H9 (cell line): Measurements from ENCODE around the gene PLN. TPM values are rescaled to one million over a fixed set of nuclear protein-coding genes. Genes with fewer than 3 reads are reported as not detected.

Experiments
- DNase-seq: peaks from one replicate; pipeline ENCODE4 v3.0.0-alpha.2; 2017
- H2AFZ ChIP-seq: one replicate; pipeline ENCODE4 v1.6.1; 2013; ENCODE audit warnings: mild to moderate bottlenecking, low read length, control low read depth, moderate library complexity
- H2AK5ac ChIP-seq: 2 replicates; pipeline ENCODE4 v1.6.1; 2013; ENCODE audit warnings: low read length, control low read depth, mixed read lengths; ENCODE audit not compliant: insufficient read length
- H2BK120ac ChIP-seq: one replicate; pipeline ENCODE4 v1.6.1; 2013; ENCODE audit warnings: low read depth, mild to moderate bottlenecking, low read length, control low read depth, inconsistent platforms; ENCODE audit not compliant: poor library complexity, severe bottlenecking
- H2BK12ac ChIP-seq: 2 replicates; pipeline ENCODE4 v1.6.1; 2013; ENCODE audit warnings: low read length, control low read depth, mixed read lengths, low read depth; ENCODE audit not compliant: insufficient read length
- H2BK15ac ChIP-seq: 2 replicates; pipeline ENCODE4 v1.6.1; 2013; ENCODE audit warnings: low read depth, low read length, control low read depth
- H2BK20ac ChIP-seq: one replicate; pipeline ENCODE4 v1.6.1; 2013; ENCODE audit warnings: low read depth, mild to moderate bottlenecking, low read length, control low read depth, inconsistent platforms; ENCODE audit not compliant: poor library complexity, severe bottlenecking
- H2BK5ac ChIP-seq: 2 replicates; pipeline ENCODE4 v1.6.1; 2013; ENCODE audit warnings: low read length, control low read depth, mixed read lengths; ENCODE audit not compliant: insufficient read length
- H3K14ac ChIP-seq: 2 replicates; pipeline ENCODE4 v1.6.1; 2013; ENCODE audit warnings: low read length, control low read depth; ENCODE audit not compliant: insufficient read depth
- H3K18ac ChIP-seq: 2 replicates; pipeline ENCODE4 v1.6.1; 2013; ENCODE audit warnings: low read depth, mild to moderate bottlenecking, mixed read lengths, low read length, control low read depth; ENCODE audit not compliant: insufficient read length
- H3K23ac ChIP-seq: 2 replicates; pipeline ENCODE4 v1.6.1; 2013; ENCODE audit warnings: low read length, control low read depth, mixed read lengths, low read depth; ENCODE audit not compliant: insufficient read length
- H3K23me2 ChIP-seq: 2 replicates; pipeline ENCODE4 v1.6.1; 2013; ENCODE audit warnings: low read depth, mild to moderate bottlenecking, mixed read lengths, low read length, control low read depth; ENCODE audit not compliant: insufficient read length, poor library complexity, severe bottlenecking
- H3K27ac ChIP-seq: 2 replicates; pipeline ENCODE4 v1.5.1; 2013; ENCODE audit warnings: low read length, control low read depth, mixed read lengths, low read depth; ENCODE audit not compliant: insufficient read length
- H3K27me3 ChIP-seq: 2 replicates; pipeline ENCODE4 v1.6.1; 2013; ENCODE audit warnings: low read length, control low read depth, inconsistent platforms; ENCODE audit not compliant: insufficient read depth
- H3K4ac ChIP-seq: 2 replicates; pipeline ENCODE4 v1.6.1; 2013; ENCODE audit warnings: low read depth, mild to moderate bottlenecking, control low read depth, inconsistent platforms, low read length, moderate library complexity
- H3K4me1 ChIP-seq: 2 replicates; pipeline ENCODE4 v1.6.1; 2013; ENCODE audit warnings: low read length, control low read depth, inconsistent platforms; ENCODE audit not compliant: insufficient read depth
- H3K4me2 ChIP-seq: 2 replicates; pipeline ENCODE4 v1.6.1; 2013; ENCODE audit warnings: low read length, control low read depth, mixed read lengths; ENCODE audit not compliant: insufficient read length, insufficient read depth
- H3K56ac ChIP-seq: 2 replicates; pipeline ENCODE4 v1.6.1; 2013; ENCODE audit warnings: low read depth, mild to moderate bottlenecking, mixed read lengths, low read length, control low read depth; ENCODE audit not compliant: insufficient read length
- H3K79me1 ChIP-seq: 2 replicates; pipeline ENCODE4 v1.6.1; 2013; ENCODE audit warnings: low read depth, mild to moderate bottlenecking, moderate library complexity, low read length, control low read depth, inconsistent platforms; ENCODE audit not compliant: insufficient read depth, poor library complexity, severe bottlenecking
- H3K79me2 ChIP-seq: 2 replicates; pipeline ENCODE4 v1.6.1; 2013; ENCODE audit warnings: low read length, control low read depth, inconsistent platforms; ENCODE audit not compliant: insufficient read depth
- H3K9ac ChIP-seq: 2 replicates; pipeline ENCODE4 v1.6.1; 2013; ENCODE audit warnings: low read length, control low read depth, mixed read lengths; ENCODE audit not compliant: insufficient read length; ENCODE audit errors: extremely low read depth
- H3K9me3 ChIP-seq: one replicate; pipeline ENCODE4 v1.6.1; 2013; ENCODE audit warnings: low read depth, low read length, inconsistent platforms; ENCODE audit not compliant: control insufficient read depth
- H3T11ph ChIP-seq: one replicate; pipeline ENCODE4 v1.6.1; 2013; ENCODE audit warnings: mild to moderate bottlenecking, low read length, control low read depth, inconsistent platforms
- H4K20me1 ChIP-seq: one replicate; pipeline ENCODE4 v1.6.1; 2013; ENCODE audit not compliant: control insufficient read depth, insufficient read length, insufficient read depth
- H4K5ac ChIP-seq: 2 replicates; pipeline ENCODE4 v1.6.1; 2013; ENCODE audit warnings: low read depth, mild to moderate bottlenecking, mixed read lengths, low read length, control low read depth; ENCODE audit not compliant: insufficient read length
- H4K8ac ChIP-seq: replicated peaks from 2 replicates; pipeline ENCODE4 v1.6.1; 2013; ENCODE audit warnings: low read length, control low read depth, mixed read lengths, low read depth; ENCODE audit not compliant: insufficient read length
- H4K91ac ChIP-seq: 2 replicates; pipeline ENCODE4 v1.6.1; 2013; ENCODE audit warnings: low read depth, mild to moderate bottlenecking, moderate library complexity, mixed read lengths, low read length, control low read depth; ENCODE audit not compliant: insufficient read length
- H3K27ac Mint-ChIP-seq, 3 experiments: 2 replicates in 2 of 3; 3 replicates in 1 of 3; pipeline ENCODE4 v1.8.0; 2020 to 2021; ENCODE audit warnings: mixed read lengths in 3 of 3, mild to moderate bottlenecking in 1 of 3, moderate library complexity in 1 of 3
- H3K27me3 Mint-ChIP-seq: 2 replicates; pipeline ENCODE4 v1.8.0; 2021; ENCODE audit warnings: low read depth, mild to moderate bottlenecking, moderate library complexity, mixed read lengths
- H3K36me3 Mint-ChIP-seq, 3 experiments: 2 replicates in 2 of 3; 3 replicates in 1 of 3; pipeline ENCODE4 v1.8.0; 2020 to 2021; ENCODE audit warnings: low read depth in 3 of 3, mixed read lengths in 3 of 3; ENCODE audit not compliant: insufficient read depth in 1 of 3
- H3K4me1 Mint-ChIP-seq, 2 experiments: 2 replicates each; pipeline ENCODE4 v1.8.0; 2020; ENCODE audit warnings: mixed read lengths in 2 of 2
- H3K4me3 Mint-ChIP-seq, 2 experiments: 2 replicates in 1 of 2; 3 replicates in 1 of 2; pipeline ENCODE4 v1.8.0; 2020 to 2021; ENCODE audit warnings: mild to moderate bottlenecking in 2 of 2, mixed read lengths in 2 of 2, moderate library complexity in 1 of 2
- H3K9me3 Mint-ChIP-seq, 2 experiments: 2 replicates in 1 of 2; 3 replicates in 1 of 2; pipeline ENCODE4 v1.8.0; 2020; ENCODE audit warnings: mild to moderate bottlenecking in 2 of 2, mixed read lengths in 2 of 2, moderate library complexity in 1 of 2
- WGBS: extraction: QIAGEN DNeasy Blood & Tissue Kit; methylation state at CpG from one replicate; pipeline ENCODE4 v1.1.7; 2013; ENCODE audit warnings: missing lambda C conversion rate, low lambda C conversion rate, mixed read lengths; ENCODE audit not compliant: insufficient read length; ENCODE audit errors: extremely low coverage; 5-methylcytosine and 5-hydroxymethylcytosine counted together
- total RNA-seq: library from RNA; stranded (reverse); gene quantifications from 2 replicates; pipeline ENCODE4 v1.2.1, GENCODE V29; 2021
- TF ChIP-seq, protein P1 (sequence below): fragments of 200-600 bp; sonication (generic); conservative IDR thresholded peaks from 3 replicates; pipeline ENCODE4 v1.8.0; 2021; ENCODE audit warnings: antibody characterized with exemption, mild to moderate bottlenecking

PLN gene
- total RNA-seq, 1 experiment from 2014 or later: not detected

DNA sequence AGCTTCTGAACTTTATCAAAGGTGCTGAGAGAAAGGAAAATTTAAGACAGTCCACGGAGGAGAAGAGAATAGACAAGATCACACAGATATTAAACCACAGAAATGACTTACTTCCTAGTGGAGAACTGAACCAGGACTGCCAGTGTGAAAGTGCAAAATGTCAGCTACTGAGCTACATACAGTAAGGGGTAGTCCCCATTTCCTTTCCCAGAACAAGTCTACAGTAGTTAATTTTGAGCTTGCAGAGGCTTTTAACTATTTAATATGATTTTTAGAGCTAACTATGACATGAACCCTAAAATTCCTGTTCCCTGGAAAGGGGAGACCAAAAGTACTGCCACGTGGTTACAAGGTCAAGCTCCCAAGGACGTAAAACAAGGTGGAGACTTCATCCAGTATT is 58.2 kb downstream of the PLN start:
- Histone ChIP-seq H2AK5ac (no peak overlapping the region), H3K23ac (no peak overlapping the region), H3K23me2 (no peaks in the 10 kb centered on the region), H2AFZ (no peak overlapping the region), H3K4me1 (no peaks in the 10 kb centered on the region), H3K4ac (no peak overlapping the region), H3K9me3 (no peaks in the 10 kb centered on the region), H3K27me3 (no peaks in the 10 kb centered on the region), H3K56ac (no peak overlapping the region), H4K91ac (no peak overlapping the region), H2BK12ac (no peak overlapping the region), H2BK5ac (no peak overlapping the region), H2BK120ac (no peak overlapping the region), H4K5ac (no peak overlapping the region), H4K20me1 (no peaks in the 10 kb centered on the region), H3K9ac (no peak overlapping the region), H2BK15ac (no peak overlapping the region), H3K79me1 (peaks cover 3% of the 10 kb centered on the region), H3T11ph (no peak overlapping the region), H3K18ac (no peak overlapping the region), H4K8ac (no peak overlapping the region), H3K14ac (no peak overlapping the region), H3K79me2 (no peaks in the 10 kb centered on the region; the same call in 1 of the 2 replicates), H3K27ac (no peak overlapping the region), H3K4me2 (no peak overlapping the region), H2BK20ac (no peak overlapping the region)
- Mint-ChIP-seq H3K4me1 (no peaks in the 10 kb centered on the region), H3K27ac (no peak overlapping the region; a peak in 2 of 7 replicates), H3K36me3 (peaks cover 1 to 11% (median 8%) of the 10 kb centered on the region in 3 experiments; a peak in 6 of 7 replicates), H3K9me3 (peaks cover 12 to 16% of the 10 kb centered on the region in 2 experiments; a peak in 4 of 5 replicates), H3K4me3 (no peak overlapping the region), H3K27me3 (no peaks in the 10 kb centered on the region)
- TF ChIP-seq, protein P1, sequence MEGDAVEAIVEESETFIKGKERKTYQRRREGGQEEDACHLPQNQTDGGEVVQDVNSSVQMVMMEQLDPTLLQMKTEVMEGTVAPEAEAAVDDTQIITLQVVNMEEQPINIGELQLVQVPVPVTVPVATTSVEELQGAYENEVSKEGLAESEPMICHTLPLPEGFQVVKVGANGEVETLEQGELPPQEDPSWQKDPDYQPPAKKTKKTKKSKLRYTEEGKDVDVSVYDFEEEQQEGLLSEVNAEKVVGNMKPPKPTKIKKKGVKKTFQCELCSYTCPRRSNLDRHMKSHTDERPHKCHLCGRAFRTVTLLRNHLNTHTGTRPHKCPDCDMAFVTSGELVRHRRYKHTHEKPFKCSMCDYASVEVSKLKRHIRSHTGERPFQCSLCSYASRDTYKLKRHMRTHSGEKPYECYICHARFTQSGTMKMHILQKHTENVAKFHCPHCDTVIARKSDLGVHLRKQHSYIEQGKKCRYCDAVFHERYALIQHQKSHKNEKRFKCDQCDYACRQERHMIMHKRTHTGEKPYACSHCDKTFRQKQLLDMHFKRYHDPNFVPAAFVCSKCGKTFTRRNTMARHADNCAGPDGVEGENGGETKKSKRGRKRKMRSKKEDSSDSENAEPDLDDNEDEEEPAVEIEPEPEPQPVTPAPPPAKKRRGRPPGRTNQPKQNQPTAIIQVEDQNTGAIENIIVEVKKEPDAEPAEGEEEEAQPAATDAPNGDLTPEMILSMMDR: no peak
- no CpG with 5 or more reads among the region's 3 CpGs for whole genome bisulfite sequencing
- no peak for DNase-seq
